Measurements from ENCODE around the gene FAM240A. TPM values are rescaled to one million over a fixed set of nuclear protein-coding genes. Genes with fewer than 3 reads are reported as not detected.

FAM240A gene
- total and polyA plus RNA-seq, 4 donors = not detected

DNA sequence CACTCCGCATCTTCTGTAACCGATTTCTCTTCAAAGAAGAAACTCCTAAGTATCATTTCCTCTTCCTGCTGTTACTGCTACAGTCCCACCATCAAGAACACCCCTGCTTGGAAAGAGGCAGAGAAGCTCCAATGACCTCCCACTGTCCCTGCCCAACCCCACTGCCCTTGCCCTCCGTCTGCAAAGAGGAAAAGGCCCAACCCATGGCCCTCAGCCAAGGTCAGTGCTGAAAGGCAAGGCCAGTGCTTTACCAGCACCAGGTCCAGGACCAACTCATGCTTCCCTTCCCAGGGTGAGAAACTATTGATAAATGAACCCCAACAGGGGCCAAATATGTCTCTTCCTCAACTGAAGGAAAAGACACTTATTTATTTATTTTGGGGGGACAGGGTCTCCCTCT, 22.5 kb downstream of the FAM240A start:
- Histone ChIP-seq H3K4me3 (ENCODE audit: low read depth in 1 of 3, low read length in 3 of 3) (no peak overlapping the region), H3K27ac (ENCODE audit: low read depth in 1 of 2, low read length in 2 of 2) (peak overlapping the region in 1 of 2 donors; percentile 9), H3K9ac (ENCODE audit: low read depth in 1 of 2, low read length in 2 of 2) (no peak overlapping the region), H3K9me3 (ENCODE audit: control insufficient read depth in 4 of 4, low read length in 3 of 4) (no peaks in the 10 kb centered on the region), H3K4me1 (ENCODE audit: control insufficient read depth in 4 of 4, insufficient read depth in 4 of 4, low read length in 3 of 4) (peaks cover 2 to 16% (median 12%) of the 10 kb centered on the region in 4 donors), H3K36me3 (ENCODE audit: control insufficient read depth in 4 of 4, insufficient read depth in 3 of 4, low read depth in 1 of 4, low read length in 3 of 4) (no peaks in the 10 kb centered on the region), H3K27me3 (ENCODE audit: control insufficient read depth in 4 of 4, insufficient read depth in 4 of 4, low read length in 3 of 4) (no peaks in the 10 kb centered on the region)
- 56% methylated on average over 3 of the region's 3 CpGs for WGBS
- no peak for DNase-seq (ENCODE audit: low spot score)
- TF ChIP-seq YY1 (IDR thresholded peaks at IDR 0.05) = no peak
- TF ChIP-seq RAD21 (IDR thresholded peaks at IDR 0.05) = no peak
- TF ChIP-seq HNF4A (conservative IDR thresholded peaks at IDR 0.05) = peak in 1 of 2 donors; percentile 13
- TF ChIP-seq, protein P1, sequence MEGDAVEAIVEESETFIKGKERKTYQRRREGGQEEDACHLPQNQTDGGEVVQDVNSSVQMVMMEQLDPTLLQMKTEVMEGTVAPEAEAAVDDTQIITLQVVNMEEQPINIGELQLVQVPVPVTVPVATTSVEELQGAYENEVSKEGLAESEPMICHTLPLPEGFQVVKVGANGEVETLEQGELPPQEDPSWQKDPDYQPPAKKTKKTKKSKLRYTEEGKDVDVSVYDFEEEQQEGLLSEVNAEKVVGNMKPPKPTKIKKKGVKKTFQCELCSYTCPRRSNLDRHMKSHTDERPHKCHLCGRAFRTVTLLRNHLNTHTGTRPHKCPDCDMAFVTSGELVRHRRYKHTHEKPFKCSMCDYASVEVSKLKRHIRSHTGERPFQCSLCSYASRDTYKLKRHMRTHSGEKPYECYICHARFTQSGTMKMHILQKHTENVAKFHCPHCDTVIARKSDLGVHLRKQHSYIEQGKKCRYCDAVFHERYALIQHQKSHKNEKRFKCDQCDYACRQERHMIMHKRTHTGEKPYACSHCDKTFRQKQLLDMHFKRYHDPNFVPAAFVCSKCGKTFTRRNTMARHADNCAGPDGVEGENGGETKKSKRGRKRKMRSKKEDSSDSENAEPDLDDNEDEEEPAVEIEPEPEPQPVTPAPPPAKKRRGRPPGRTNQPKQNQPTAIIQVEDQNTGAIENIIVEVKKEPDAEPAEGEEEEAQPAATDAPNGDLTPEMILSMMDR (IDR thresholded peaks at IDR 0.05; ENCODE audit: low read depth, low read length, missing input control) = no peak
- TF ChIP-seq RXRA (IDR thresholded peaks at IDR 0.05) = peak; percentile 58 to 59
- TF ChIP-seq ZBTB33 (IDR thresholded peaks at IDR 0.05) = no peak
- TF ChIP-seq, protein P2, sequence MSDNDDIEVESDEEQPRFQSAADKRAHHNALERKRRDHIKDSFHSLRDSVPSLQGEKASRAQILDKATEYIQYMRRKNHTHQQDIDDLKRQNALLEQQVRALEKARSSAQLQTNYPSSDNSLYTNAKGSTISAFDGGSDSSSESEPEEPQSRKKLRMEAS (IDR thresholded peaks at IDR 0.05) = no peak
- TF ChIP-seq FOXA2 (IDR thresholded peaks at IDR 0.05) = no peak
- TF ChIP-seq EGR1 (IDR thresholded peaks at IDR 0.05; ENCODE audit: low read depth in 2 of 2) = no peak
- no peak for TF ChIP-seq NR2F2 (IDR thresholded peaks at IDR 0.05)
- TF ChIP-seq SP1 (IDR thresholded peaks at IDR 0.05) = no peak

- no peaks in the 10 kb centered on the region for H3K9me3 ChIP-seq (ENCODE audit: control insufficient read depth in 4 of 4, low read length in 3 of 4)
- TF ChIP-seq SP1 (IDR thresholded peaks at IDR 0.05) (no peak), YY1 (IDR thresholded peaks at IDR 0.05) (no peak), GABPA (IDR thresholded peaks at IDR 0.05 in 1 of 2, conservative IDR thresholded peaks at IDR 0.05 in 1 of 2) (no peak), RAD21 (IDR thresholded peaks at IDR 0.05) (no peak), FOXA2 (IDR thresholded peaks at IDR 0.05) (no peak), FOXA1 (IDR thresholded peaks at IDR 0.05) (no peak), HNF4A (conservative IDR thresholded peaks at IDR 0.05) (no peak), ATF3 (IDR thresholded peaks at IDR 0.05) (no peak), TAF1 (conservative IDR thresholded peaks at IDR 0.05) (no peak), NR2F2 (IDR thresholded peaks at IDR 0.05) (no peak), EGR1 (IDR thresholded peaks at IDR 0.05; ENCODE audit: low read depth in 2 of 2) (no peak), REST (IDR thresholded peaks at IDR 0.05) (no peak), HNF4G (IDR thresholded peaks at IDR 0.05) (no peak), ZBTB33 (IDR thresholded peaks at IDR 0.05) (no peak), RXRA (IDR thresholded peaks at IDR 0.05) (no peak), JUND (IDR thresholded peaks at IDR 0.05) (no peak)
- TF ChIP-seq, protein P1 (IDR thresholded peaks at IDR 0.05; ENCODE audit: low read depth, low read length, missing input control) = no peak
- TF ChIP-seq, protein P2 (IDR thresholded peaks at IDR 0.05) = no peak
- no peak overlapping the region for H3K4me3 ChIP-seq (ENCODE audit: low read depth in 1 of 3, low read length in 3 of 3)
- no peaks in the 10 kb centered on the region for H3K36me3 ChIP-seq (ENCODE audit: control insufficient read depth in 4 of 4, insufficient read depth in 3 of 4, low read depth in 1 of 4, low read length in 3 of 4)
- no peak overlapping the region for H3K9ac ChIP-seq (ENCODE audit: low read depth in 1 of 2, low read length in 2 of 2)
- peaks cover 0 to 5% (median 3%) of the 10 kb centered on the region in 4 donors for H3K4me1 ChIP-seq (ENCODE audit: control insufficient read depth in 4 of 4, insufficient read depth in 4 of 4, low read length in 3 of 4)
- H3K27ac ChIP-seq (ENCODE audit: low read depth in 1 of 2, low read length in 2 of 2) = no peak overlapping the region
- no peaks in the 10 kb centered on the region for H3K27me3 ChIP-seq (ENCODE audit: control insufficient read depth in 4 of 4, insufficient read depth in 4 of 4, low read length in 3 of 4)
- no peak for DNase-seq (ENCODE audit: low spot score)
Measured at GRCh38 chr3:46639221-46639620, 26.9 kb downstream of the FAM240A start.
